Measurements from ENCODE around the gene ADAMTSL2. TPM values are rescaled to one million over a fixed set of nuclear protein-coding genes. Genes with fewer than 3 reads are reported as not detected.

The ADAMTSL2 gene
- total RNA-seq, 3 donors from 2014 or later, result 0.08 to 0.14 TPM; not detected in 1

GRCh38 chr9:133571896-133572595 is 37.5 kb downstream of the ADAMTSL2 start:
- H3K4me1 Mint-ChIP-seq (ENCODE audit: low read depth), result peaks cover 3% of the 10 kb centered on the region
- ATAC-seq (no peak), DNase-seq (no peak)
- H3K36me3 Mint-ChIP-seq (ENCODE audit: insufficient read depth), result no peaks in the 10 kb centered on the region
- H3K9me3 Mint-ChIP-seq, result no peaks in the 10 kb centered on the region
- peaks cover 23% of the 10 kb centered on the region for H3K27me3 Mint-ChIP-seq (ENCODE audit: low read depth)
- H3K4me3 Mint-ChIP-seq, result no peak overlapping the region

GRCh38 chr9:133572821-133573361 is 38.4 kb downstream of the ADAMTSL2 start:
- Mint-ChIP-seq H3K9me3 (no peaks in the 10 kb centered on the region), H3K4me1 (ENCODE audit: low read depth) (peaks cover 3% of the 10 kb centered on the region), H3K36me3 (ENCODE audit: insufficient read depth) (no peaks in the 10 kb centered on the region), H3K27me3 (ENCODE audit: low read depth) (peaks cover 26% of the 10 kb centered on the region), H3K4me3 (no peak overlapping the region)
- no peak for ATAC-seq
- no peak for DNase-seq

- ATAC-seq, result no peak
- Mint-ChIP-seq H3K9me3 (no peaks in the 10 kb centered on the region), H3K4me3 (no peak overlapping the region), H3K27me3 (ENCODE audit: low read depth) (peaks cover 31% of the 10 kb centered on the region), H3K4me1 (ENCODE audit: low read depth) (peaks cover 3% of the 10 kb centered on the region), H3K36me3 (ENCODE audit: insufficient read depth) (no peaks in the 10 kb centered on the region)
- DNase-seq, result no peak
These were observed 39.4 kb downstream of the ADAMTSL2 start for GRCh38 chr9:133573791-133574515.

GRCh38 chr9:133574771-133575170 is 40.3 kb downstream of the ADAMTSL2 start:
- H3K27me3 Mint-ChIP-seq (ENCODE audit: low read depth), result peaks cover 34% of the 10 kb centered on the region
- no peak overlapping the region for H3K4me3 Mint-ChIP-seq
- no peaks in the 10 kb centered on the region for H3K9me3 Mint-ChIP-seq
- H3K36me3 Mint-ChIP-seq (ENCODE audit: insufficient read depth), result no peaks in the 10 kb centered on the region
- ATAC-seq, result no peak
- DNase-seq, result no peak
- H3K4me1 Mint-ChIP-seq (ENCODE audit: low read depth), result peaks cover 4% of the 10 kb centered on the region

- ATAC-seq (no peak), DNase-seq (no peak)
- H3K4me1 Mint-ChIP-seq (ENCODE audit: low read depth), result peaks cover 4% of the 10 kb centered on the region
- H3K9me3 Mint-ChIP-seq, result no peaks in the 10 kb centered on the region
- no peak overlapping the region for H3K4me3 Mint-ChIP-seq
- no peaks in the 10 kb centered on the region for H3K36me3 Mint-ChIP-seq (ENCODE audit: insufficient read depth)
- peaks cover 38% of the 10 kb centered on the region for H3K27me3 Mint-ChIP-seq (ENCODE audit: low read depth)
These were observed 40.9 kb downstream of the ADAMTSL2 start for GRCh38 chr9:133575186-133576030.

GRCh38 chr9:133576031-133576874 is 41.7 kb downstream of the ADAMTSL2 start:
- H3K4me3 Mint-ChIP-seq, result no peak overlapping the region
- no peaks in the 10 kb centered on the region for H3K9me3 Mint-ChIP-seq
- ATAC-seq, result no peak
- H3K36me3 Mint-ChIP-seq (ENCODE audit: insufficient read depth), result no peaks in the 10 kb centered on the region
- peaks cover 4% of the 10 kb centered on the region for H3K4me1 Mint-ChIP-seq (ENCODE audit: low read depth)
- peaks cover 44% of the 10 kb centered on the region for H3K27me3 Mint-ChIP-seq (ENCODE audit: low read depth)
- no peak for DNase-seq

- Mint-ChIP-seq H3K36me3 (ENCODE audit: insufficient read depth) (no peaks in the 10 kb centered on the region), H3K4me3 (no peak overlapping the region), H3K9me3 (no peaks in the 10 kb centered on the region), H3K27me3 (ENCODE audit: low read depth) (peaks cover 52% of the 10 kb centered on the region), H3K4me1 (ENCODE audit: low read depth) (peaks cover 4% of the 10 kb centered on the region)
- no peak for ATAC-seq
- no peak for DNase-seq
These were observed 42.6 kb downstream of the ADAMTSL2 start for GRCh38 chr9:133576875-133577736.

GRCh38 chr9:133577737-133578112 is 43.2 kb downstream of the ADAMTSL2 start:
- DNase-seq (no peak), ATAC-seq (no peak)
- Mint-ChIP-seq H3K4me1 (ENCODE audit: low read depth) (peaks cover 4% of the 10 kb centered on the region), H3K27me3 (ENCODE audit: low read depth) (peaks cover 58% of the 10 kb centered on the region), H3K9me3 (no peaks in the 10 kb centered on the region), H3K4me3 (no peak overlapping the region), H3K36me3 (ENCODE audit: insufficient read depth) (no peaks in the 10 kb centered on the region)

- H3K27me3 Mint-ChIP-seq (ENCODE audit: low read depth), result peaks cover 57% of the 10 kb centered on the region
- H3K9me3 Mint-ChIP-seq, result no peaks in the 10 kb centered on the region
- H3K4me3 Mint-ChIP-seq, result no peak overlapping the region
- peaks cover 4% of the 10 kb centered on the region for H3K4me1 Mint-ChIP-seq (ENCODE audit: low read depth)
- DNase-seq (no peak), ATAC-seq (peak in 1 of 2 donors; percentile 18)
- no peaks in the 10 kb centered on the region for H3K36me3 Mint-ChIP-seq (ENCODE audit: insufficient read depth)
These were observed 44.3 kb downstream of the ADAMTSL2 start for GRCh38 chr9:133578524-133579441.

- no peak overlapping the region for H3K4me3 Mint-ChIP-seq
- ATAC-seq (no peak), DNase-seq (no peak)
- H3K9me3 Mint-ChIP-seq, result no peaks in the 10 kb centered on the region
- H3K27me3 Mint-ChIP-seq (ENCODE audit: low read depth), result peaks cover 64% of the 10 kb centered on the region
- peaks cover 8% of the 10 kb centered on the region for H3K4me1 Mint-ChIP-seq (ENCODE audit: low read depth)
- no peaks in the 10 kb centered on the region for H3K36me3 Mint-ChIP-seq (ENCODE audit: insufficient read depth)
These were observed 45.3 kb downstream of the ADAMTSL2 start for GRCh38 chr9:133579601-133580418.

- ATAC-seq, result no peak
- Mint-ChIP-seq H3K4me3 (no peak overlapping the region), H3K27me3 (ENCODE audit: low read depth) (peaks cover 67% of the 10 kb centered on the region), H3K4me1 (ENCODE audit: low read depth) (peaks cover 11% of the 10 kb centered on the region), H3K36me3 (ENCODE audit: insufficient read depth) (no peaks in the 10 kb centered on the region), H3K9me3 (no peaks in the 10 kb centered on the region)
- no peak for DNase-seq
These were observed 45.9 kb downstream of the ADAMTSL2 start for GRCh38 chr9:133580419-133580738.

- DNase-seq (no peak), ATAC-seq (no peak)
- Mint-ChIP-seq H3K4me1 (ENCODE audit: low read depth) (peaks cover 13% of the 10 kb centered on the region), H3K27me3 (ENCODE audit: low read depth) (peaks cover 66% of the 10 kb centered on the region), H3K36me3 (ENCODE audit: insufficient read depth) (no peaks in the 10 kb centered on the region), H3K4me3 (no peak overlapping the region), H3K9me3 (no peaks in the 10 kb centered on the region)
These were observed 46.5 kb downstream of the ADAMTSL2 start for GRCh38 chr9:133581011-133581410.

All from activated T-cell treated with anti-CD3 and anti-CD28 coated beads, Interleukin-2, amount 50 U/mL, for 4 hours (primary cell).